Esophagus muscularis mucosa (tissue), 4 donors: ENCODE measurements around the gene GDF7.

Source experiments
- CTCF ChIP-seq, 3 experiments: fragments of 200-600 bp in 2 of 3; fragments of 450-650 bp in 1 of 3; sonication (generic) in 2 of 3; IDR thresholded peaks; one replicate each; pipeline ENCODE4 v1.5.1; 2017 to 2019; ENCODE audit warnings: antibody characterized with exemption in 3 of 3, mild to moderate bottlenecking in 2 of 3, moderate library complexity in 1 of 3
- EP300 ChIP-seq: sonication (generic); formaldehyde crosslinking; IDR thresholded peaks from one replicate; pipeline ENCODE4 v1.6.1; 2017; ENCODE audit warnings: antibody characterized with exemption
- POLR2A ChIP-seq: fragments of 450-650 bp; IDR thresholded peaks from one replicate; pipeline ENCODE4 v1.6.1; 2017; ENCODE audit warnings: antibody characterized with exemption, moderate library complexity, mild to moderate bottlenecking, low read depth

- TF ChIP-seq CTCF (IDR thresholded peaks at IDR 0.05) (no peak), POLR2A (no peak), EP300 (no peak)
Measured at GRCh38 chr2:20657522-20658235, 9.3 kb upstream of the GDF7 start.
